IPS-NIHi7 (cell line): ENCODE results near the gene NUDC.
"Not testable (repeated sequence)": the region's sequence is repeated elsewhere in the genome, so short reads cannot be mapped to it uniquely, and the experiment has no call there.

Source experiments
- DNase-seq: peaks from one replicate; pipeline ENCODE4 v3.0.0; 2012; ENCODE audit warnings: mixed read lengths; ENCODE audit errors: extremely low spot score

NUDC gene

DNA sequence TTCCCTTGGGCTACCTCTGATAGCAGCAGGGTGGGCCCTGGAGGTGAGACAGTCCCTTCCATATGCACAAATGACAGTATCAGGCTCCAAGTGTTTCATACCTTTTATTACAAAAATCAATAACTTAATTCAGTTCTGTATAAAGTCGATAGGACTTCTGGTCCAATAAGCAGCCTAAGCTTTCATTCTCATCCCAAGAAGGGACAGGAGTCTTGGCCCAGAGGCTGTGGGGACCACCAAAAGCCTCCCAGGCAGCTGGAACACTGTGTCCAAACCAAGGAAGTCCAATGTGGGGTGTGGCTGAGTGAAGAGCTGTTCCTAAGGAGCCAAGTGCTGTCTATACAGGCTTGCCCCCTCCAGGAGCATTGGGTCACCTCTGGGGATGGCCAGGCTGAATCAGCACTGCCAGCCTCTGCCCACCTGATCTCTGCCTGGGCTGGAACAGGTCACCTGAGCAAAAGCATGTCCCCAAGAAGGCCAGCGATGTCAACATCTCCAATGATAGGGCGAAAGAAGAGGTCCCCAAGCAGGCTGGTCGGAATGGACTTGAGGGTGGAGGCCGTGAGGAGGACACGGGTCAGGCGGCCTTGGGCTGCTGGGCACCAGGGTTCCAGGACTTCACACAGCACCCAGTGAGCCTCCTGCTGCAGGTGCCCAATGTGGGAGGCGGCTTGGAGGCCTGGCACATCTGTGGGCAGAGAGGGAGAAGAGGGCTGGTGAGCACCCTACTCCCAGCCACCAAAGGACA is 10.0 kb upstream of the NUDC start:
- no peak for DNase-seq

- no peak for DNase-seq
Measured at GRCh38 chr1:26912147-26912490, 9.4 kb upstream of the NUDC start.

- no peak for DNase-seq
Measured at GRCh38 chr1:26913389-26913753, 8.2 kb upstream of the NUDC start.

DNA sequence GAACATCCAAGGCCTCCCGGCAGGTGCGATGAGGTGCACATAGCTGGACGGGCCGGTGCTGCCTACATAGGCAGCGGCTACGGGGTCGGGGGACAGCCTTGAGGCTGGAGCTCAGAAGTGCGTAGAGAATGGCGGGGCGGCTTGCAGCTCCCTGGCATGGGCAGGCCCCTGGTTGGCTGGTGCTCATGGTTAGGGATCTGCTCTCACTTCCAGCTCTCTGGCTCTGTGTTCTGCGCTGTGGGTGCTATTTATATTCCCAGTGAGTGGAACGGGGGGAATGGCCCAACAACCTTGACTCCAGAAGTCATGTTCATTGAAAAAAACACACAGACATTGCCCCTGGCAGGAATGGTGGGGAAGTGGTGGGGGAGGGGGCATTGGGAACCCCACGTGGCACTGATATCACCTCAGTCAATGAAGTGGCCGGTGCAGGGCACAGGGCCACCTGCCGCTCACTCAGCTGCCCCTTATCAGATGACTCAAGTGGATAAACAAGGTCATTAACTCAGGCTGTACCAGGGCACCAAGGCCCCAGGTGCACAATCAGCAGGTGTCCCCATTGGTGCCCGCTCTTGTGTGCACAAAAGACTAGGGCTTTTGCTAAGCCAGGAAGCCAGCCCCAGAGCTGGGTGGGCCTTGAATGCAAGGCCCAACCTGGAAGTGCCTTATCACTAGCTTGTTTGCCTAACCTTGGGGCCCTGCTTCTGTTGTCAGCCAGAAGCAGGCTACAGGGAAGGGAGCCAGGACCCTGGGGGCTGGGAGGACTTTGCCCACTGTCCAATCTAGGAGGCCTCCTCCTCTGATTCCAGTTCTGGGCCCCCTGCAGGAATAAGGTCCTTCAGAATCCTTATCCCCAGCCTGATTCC is 7.6 kb upstream of the NUDC start, which contains the start of gene NR0B2:
Gene NR0B2, minus strand, starts transcription at position 222 of the 866 bp plus-strand sequence. Its CDS starts 35 bp downstream, at position 187.
- no peak for DNase-seq

GRCh38 chr1:26915204-26915842 is 6.2 kb upstream of the NUDC start:
- no peak for DNase-seq

GRCh38 chr1:26921126-26921539 is 410 bp upstream of the NUDC start:
- no peak for DNase-seq

- no peak for DNase-seq
Measured at GRCh38 chr1:26922431-26922729, 837 bp downstream of the NUDC start.

DNA sequence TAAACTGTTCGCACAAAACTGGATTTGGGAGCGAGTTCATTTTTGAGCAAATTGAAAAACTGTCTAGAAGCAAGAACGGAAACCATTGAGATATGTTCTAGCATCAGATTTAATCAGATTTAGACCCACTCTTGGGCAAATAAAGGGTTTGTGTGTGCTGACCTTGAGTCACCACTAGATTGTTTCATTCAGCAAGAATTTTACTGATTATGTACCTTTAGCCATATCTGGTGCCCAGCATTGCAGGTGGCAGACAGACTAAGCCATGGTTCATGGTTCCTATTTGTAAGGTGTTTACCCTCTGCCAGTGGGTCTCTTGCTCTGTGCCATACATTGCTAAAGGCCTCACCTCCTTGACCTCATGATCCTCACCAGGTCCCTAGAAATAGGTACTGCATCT is 1.4 kb downstream of the NUDC start:
- no peak for DNase-seq

DNA sequence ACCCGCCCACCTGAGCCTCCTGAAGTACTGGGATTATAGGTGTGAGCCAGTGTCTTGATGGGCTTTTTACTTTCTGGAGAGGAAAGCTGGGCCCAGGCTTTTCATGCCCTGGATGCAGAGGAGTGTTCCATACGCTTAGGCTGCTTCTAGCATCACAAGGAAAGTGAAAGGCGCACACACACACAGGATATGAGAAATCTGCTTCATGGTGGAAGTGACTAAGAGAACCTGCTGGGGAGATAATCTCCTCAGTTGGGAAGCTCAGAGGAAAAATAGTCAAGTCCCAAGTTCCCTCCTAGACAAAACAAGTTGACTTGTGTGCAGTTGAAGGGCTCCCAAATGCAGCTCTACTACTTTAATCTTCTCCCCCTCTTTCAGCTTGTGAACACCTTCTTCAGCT is 2.2 kb downstream of the NUDC start:
- DNase-seq, result no peak

DNA sequence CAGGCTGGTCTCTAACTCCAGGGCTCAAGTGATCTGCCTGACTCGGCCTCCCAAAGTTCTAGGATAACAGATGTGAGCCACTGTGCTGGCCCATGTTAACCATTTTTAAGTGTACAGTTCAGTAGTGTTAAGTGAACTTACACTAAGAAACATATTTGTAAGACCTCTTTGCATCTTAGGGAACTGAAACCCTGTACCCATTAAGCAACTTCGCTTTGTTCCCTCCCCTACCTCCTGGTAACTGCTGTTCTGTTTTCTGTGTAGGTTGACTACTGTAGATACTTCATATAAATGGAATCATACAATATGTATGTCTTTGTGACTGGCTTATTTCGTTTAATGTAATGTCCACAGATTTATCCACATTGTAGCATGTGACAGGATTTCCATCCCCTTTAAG is 11.0 kb downstream of the NUDC start:
- no peak for DNase-seq

GRCh38 chr1:26936823-26937222 is 15.3 kb downstream of the NUDC start:
- no peak for DNase-seq

GRCh38 chr1:26938004-26938658 is 16.6 kb downstream of the NUDC start:
- DNase-seq, result no peak

- DNase-seq, result no peak
Measured at GRCh38 chr1:26938659-26939025, 17.1 kb downstream of the NUDC start.

GRCh38 chr1:26941311-26941710 is 19.8 kb downstream of the NUDC start:
- DNase-seq, result no peak

- DNase-seq, result no peak
Measured at GRCh38 chr1:26942656-26943055, 21.1 kb downstream of the NUDC start.

DNA sequence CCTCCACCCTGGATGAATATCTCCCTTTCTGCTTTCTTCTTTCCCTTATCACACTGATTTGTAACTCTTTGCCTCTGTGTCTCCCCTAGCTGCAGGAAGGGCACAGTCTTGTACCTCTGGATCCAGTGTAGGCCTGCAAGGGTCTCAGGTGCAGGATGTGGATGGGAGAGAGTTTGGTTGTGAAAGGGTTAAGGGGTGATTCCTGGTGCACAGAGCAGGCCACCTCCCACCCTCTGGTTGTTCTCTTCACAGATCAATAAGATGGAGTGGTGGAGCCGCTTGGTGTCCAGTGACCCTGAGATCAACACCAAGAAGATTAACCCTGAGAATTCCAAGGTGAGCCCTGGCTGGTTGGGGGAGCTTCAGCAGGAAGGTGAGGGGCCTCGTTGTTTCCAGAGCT is 23.6 kb downstream of the NUDC start:
- no peak for DNase-seq

DNA sequence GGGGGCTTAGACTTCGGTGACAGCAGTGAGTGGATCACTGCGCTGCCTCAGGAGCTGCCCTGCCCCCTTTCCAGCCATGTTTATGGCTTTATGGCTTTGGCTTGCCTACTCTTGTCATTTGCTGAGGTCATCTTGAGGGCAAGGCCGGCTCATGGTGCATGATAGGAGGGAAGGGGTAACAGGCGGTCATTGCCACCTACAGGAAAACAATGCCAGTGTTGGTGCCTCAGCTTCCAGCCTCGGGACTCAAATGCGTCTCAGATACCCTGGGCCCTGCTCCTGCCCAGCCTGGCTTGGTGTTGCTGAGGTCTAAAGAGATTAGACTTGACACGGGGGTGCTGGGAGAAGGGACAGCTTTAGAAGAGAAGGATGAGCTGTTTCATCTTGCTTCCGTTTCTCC is 24.2 kb downstream of the NUDC start:
- no peak for DNase-seq

DNA sequence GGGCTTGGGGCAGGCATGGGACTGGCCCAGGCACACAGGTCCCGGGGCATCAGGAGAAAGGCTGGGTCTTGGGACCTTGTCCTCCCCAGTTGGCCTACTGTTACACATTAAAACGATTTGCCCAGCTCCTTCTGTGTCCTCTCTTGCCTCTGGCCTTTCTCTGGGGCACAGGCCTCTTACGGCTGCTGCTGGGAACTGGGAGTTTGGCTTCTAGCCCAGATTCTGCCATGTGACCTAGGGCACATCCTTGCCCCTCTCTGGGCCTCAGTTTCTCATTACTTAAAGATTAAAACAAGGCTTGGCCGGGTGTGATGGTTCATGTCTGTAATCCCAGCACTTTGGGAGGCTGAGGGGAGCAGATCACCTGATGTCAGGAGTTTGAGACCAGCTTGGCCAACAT is 24.7 kb downstream of the NUDC start:
- no peak for DNase-seq

DNA sequence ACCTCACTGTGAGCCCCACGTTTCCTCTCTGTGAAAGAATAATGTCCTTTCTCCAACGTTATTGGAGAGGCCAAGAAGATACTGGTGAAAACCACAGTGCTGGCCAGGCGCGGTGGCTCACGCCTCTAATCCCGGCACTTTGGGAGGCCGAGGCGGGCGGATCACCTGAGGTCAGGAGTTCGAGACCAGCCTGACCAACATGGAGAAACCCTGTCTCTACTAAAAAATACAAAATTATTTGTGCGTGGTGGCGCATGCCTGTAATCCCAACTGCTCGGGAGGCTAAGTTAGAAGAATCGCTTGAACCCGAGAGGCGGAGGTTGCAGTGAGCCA is 27.1 kb downstream of the NUDC start:
- not testable (repeated sequence) for DNase-seq

GRCh38 chr1:26949266-26949925 is 27.9 kb downstream of the NUDC start:
- no peak for DNase-seq

DNA sequence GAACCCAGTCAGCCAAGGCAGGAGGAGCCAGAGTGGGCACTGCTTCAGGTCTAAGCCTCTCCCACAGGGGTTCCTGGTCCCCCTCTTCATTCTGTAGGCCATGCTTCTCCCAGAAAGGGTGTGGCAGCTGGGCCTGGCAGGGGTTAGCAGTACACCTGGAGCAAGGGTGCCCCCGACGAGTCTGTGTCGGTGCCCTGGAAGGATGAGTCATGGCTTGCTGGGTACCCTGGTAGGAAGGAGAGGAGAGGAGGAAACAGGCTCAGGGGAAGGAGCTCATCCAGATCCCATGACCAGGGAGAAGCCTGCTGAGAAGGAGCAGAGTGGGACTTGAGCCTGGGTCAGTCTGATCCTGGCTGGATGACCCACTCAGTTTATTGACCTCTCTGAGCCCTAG is 28.4 kb downstream of the NUDC start:
- no peak for DNase-seq

DNA sequence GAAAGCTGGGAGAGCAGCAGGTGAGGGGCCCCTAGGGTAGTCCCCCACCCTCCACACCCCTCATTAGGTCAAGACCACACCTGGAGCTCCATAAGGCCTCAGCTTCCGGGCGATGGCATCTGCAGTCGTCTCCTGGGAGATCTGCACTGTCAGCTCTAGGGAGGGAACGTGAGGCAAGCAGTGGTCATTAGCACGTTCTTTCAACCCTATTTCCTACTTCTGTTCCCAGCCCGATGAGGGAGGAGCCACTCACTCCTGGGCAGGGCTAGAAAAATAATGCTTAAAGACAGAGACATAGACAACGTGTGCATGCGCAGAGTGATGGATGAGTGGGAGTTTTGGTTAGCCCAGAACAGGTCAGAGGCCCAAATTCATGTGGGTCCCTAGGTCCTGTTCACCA is 29.1 kb downstream of the NUDC start:
- no peak for DNase-seq
